Measurements from ENCODE around the gene CD7.

GRCh38 chr17:82357394-82357793 lies 40.0 kb upstream of the CD7 start:
- TF ChIP-seq CTCF (IDR thresholded peaks at IDR 0.05 in 8 of 11, conservative IDR thresholded peaks at IDR 0.05 in 3 of 11), result no peak
- no peak for TF ChIP-seq POLR2A (IDR thresholded peaks at IDR 0.05)
- no peak for TF ChIP-seq POLR2AphosphoS5 (IDR thresholded peaks at IDR 0.05)

All from spleen (tissue), 7 donors.